ENCODE measurements around the gene PWP2. TPM values are rescaled to one million over a fixed set of nuclear protein-coding genes. Genes with fewer than 3 reads are reported as not detected.
"Not testable (repeated sequence)": the region's sequence is repeated elsewhere in the genome, so short reads cannot be mapped to it uniquely, and the experiment has no call there.

PWP2 gene
- total RNA-seq, 1 donor from 2014 or later: 22.1 TPM

- H3K27me3 Mint-ChIP-seq (ENCODE audit: unreplicated experiment); H3K4me1 Mint-ChIP-seq (ENCODE audit: low read depth, unreplicated experiment); H3K4me3 Mint-ChIP-seq (ENCODE audit: unreplicated experiment); DNase-seq; H3K36me3 Mint-ChIP-seq (ENCODE audit: unreplicated experiment); H3K9me3 Mint-ChIP-seq (ENCODE audit: unreplicated experiment); H3K27ac Mint-ChIP-seq (ENCODE audit: unreplicated experiment): not testable (repeated sequence)
These were observed 56.0 kb downstream of the PWP2 start for GRCh38 chr21:44163167-44163653.

- H3K27ac Mint-ChIP-seq (ENCODE audit: unreplicated experiment); H3K9me3 Mint-ChIP-seq (ENCODE audit: unreplicated experiment); H3K4me3 Mint-ChIP-seq (ENCODE audit: unreplicated experiment); H3K36me3 Mint-ChIP-seq (ENCODE audit: unreplicated experiment); DNase-seq; H3K4me1 Mint-ChIP-seq (ENCODE audit: low read depth, unreplicated experiment); H3K27me3 Mint-ChIP-seq (ENCODE audit: unreplicated experiment): not testable (repeated sequence)
These were observed 58.7 kb downstream of the PWP2 start for GRCh38 chr21:44165933-44166332.

- H3K27me3 Mint-ChIP-seq (ENCODE audit: unreplicated experiment); H3K4me3 Mint-ChIP-seq (ENCODE audit: unreplicated experiment); DNase-seq; H3K4me1 Mint-ChIP-seq (ENCODE audit: low read depth, unreplicated experiment); H3K36me3 Mint-ChIP-seq (ENCODE audit: unreplicated experiment); H3K27ac Mint-ChIP-seq (ENCODE audit: unreplicated experiment); H3K9me3 Mint-ChIP-seq (ENCODE audit: unreplicated experiment): not testable (repeated sequence)
These were observed 60.3 kb downstream of the PWP2 start for GRCh38 chr21:44167527-44167926.

- not testable (repeated sequence) for H3K36me3 Mint-ChIP-seq (ENCODE audit: unreplicated experiment); H3K9me3 Mint-ChIP-seq (ENCODE audit: unreplicated experiment); H3K4me3 Mint-ChIP-seq (ENCODE audit: unreplicated experiment); H3K27ac Mint-ChIP-seq (ENCODE audit: unreplicated experiment); DNase-seq; H3K27me3 Mint-ChIP-seq (ENCODE audit: unreplicated experiment); H3K4me1 Mint-ChIP-seq (ENCODE audit: low read depth, unreplicated experiment)
These were observed 63.1 kb downstream of the PWP2 start for GRCh38 chr21:44170326-44170725.

GRCh38 chr21:44170863-44171262 is 63.7 kb downstream of the PWP2 start:
- H3K27me3 Mint-ChIP-seq (ENCODE audit: unreplicated experiment); H3K36me3 Mint-ChIP-seq (ENCODE audit: unreplicated experiment); H3K4me1 Mint-ChIP-seq (ENCODE audit: low read depth, unreplicated experiment); DNase-seq; H3K4me3 Mint-ChIP-seq (ENCODE audit: unreplicated experiment); H3K27ac Mint-ChIP-seq (ENCODE audit: unreplicated experiment); H3K9me3 Mint-ChIP-seq (ENCODE audit: unreplicated experiment): not testable (repeated sequence)

- not testable (repeated sequence) for DNase-seq; H3K27ac Mint-ChIP-seq (ENCODE audit: unreplicated experiment); H3K27me3 Mint-ChIP-seq (ENCODE audit: unreplicated experiment); H3K9me3 Mint-ChIP-seq (ENCODE audit: unreplicated experiment); H3K4me1 Mint-ChIP-seq (ENCODE audit: low read depth, unreplicated experiment); H3K36me3 Mint-ChIP-seq (ENCODE audit: unreplicated experiment); H3K4me3 Mint-ChIP-seq (ENCODE audit: unreplicated experiment)
These were observed 64.9 kb downstream of the PWP2 start for GRCh38 chr21:44171962-44172572.

- not testable (repeated sequence) for H3K27me3 Mint-ChIP-seq (ENCODE audit: unreplicated experiment); H3K9me3 Mint-ChIP-seq (ENCODE audit: unreplicated experiment); DNase-seq
These were observed 65.5 kb downstream of the PWP2 start for GRCh38 chr21:44172741-44173140.

GRCh38 chr21:44175189-44175588 is 68.0 kb downstream of the PWP2 start:
- not testable (repeated sequence) for H3K4me3 Mint-ChIP-seq (ENCODE audit: unreplicated experiment); H3K4me1 Mint-ChIP-seq (ENCODE audit: low read depth, unreplicated experiment); H3K9me3 Mint-ChIP-seq (ENCODE audit: unreplicated experiment); H3K27me3 Mint-ChIP-seq (ENCODE audit: unreplicated experiment); H3K27ac Mint-ChIP-seq (ENCODE audit: unreplicated experiment); DNase-seq; H3K36me3 Mint-ChIP-seq (ENCODE audit: unreplicated experiment)

More at GRCh38 chr21:44172741-44173140, 65.5 kb downstream of the PWP2 start:
- H3K4me1 Mint-ChIP-seq (ENCODE audit: low read depth, unreplicated experiment); H3K36me3 Mint-ChIP-seq (ENCODE audit: unreplicated experiment); H3K4me3 Mint-ChIP-seq (ENCODE audit: unreplicated experiment); H3K27ac Mint-ChIP-seq (ENCODE audit: unreplicated experiment): not testable (repeated sequence)

GRCh38 chr21:44176127-44176526 is 68.9 kb downstream of the PWP2 start:
- H3K27ac Mint-ChIP-seq (ENCODE audit: unreplicated experiment); H3K4me3 Mint-ChIP-seq (ENCODE audit: unreplicated experiment); H3K4me1 Mint-ChIP-seq (ENCODE audit: low read depth, unreplicated experiment); H3K36me3 Mint-ChIP-seq (ENCODE audit: unreplicated experiment); H3K27me3 Mint-ChIP-seq (ENCODE audit: unreplicated experiment); DNase-seq; H3K9me3 Mint-ChIP-seq (ENCODE audit: unreplicated experiment): not testable (repeated sequence)

Other genes with a start within 250 kb of the PWP2 start
- gene AGPAT3, start 242.2 kb upstream of the PWP2 start, total RNA-seq (ENCODE audit: unreplicated experiment): 12.6 TPM
- 48.4 TPM for gene TRAPPC10, start 95.1 kb upstream of the PWP2 start, total RNA-seq (ENCODE audit: unreplicated experiment)
- gene GATD3, start 26.3 kb downstream of the PWP2 start, total RNA-seq (ENCODE audit: unreplicated experiment): 64.6 TPM
- gene ICOSLG, start 133.5 kb downstream of the PWP2 start, total RNA-seq (ENCODE audit: unreplicated experiment): 0.37 TPM
- not detected for gene DNMT3L, start 154.5 kb downstream of the PWP2 start, total RNA-seq (ENCODE audit: unreplicated experiment)
- gene AIRE, start 178.5 kb downstream of the PWP2 start, total RNA-seq (ENCODE audit: unreplicated experiment): not detected
- 48.6 TPM for gene PFKL, start 192.7 kb downstream of the PWP2 start, total RNA-seq (ENCODE audit: unreplicated experiment)
- 20.6 TPM for gene CFAP410, start 232.0 kb downstream of the PWP2 start, total RNA-seq (ENCODE audit: unreplicated experiment)
- gene TRPM2, start 246.2 kb downstream of the PWP2 start, total RNA-seq (ENCODE audit: unreplicated experiment): not detected

All from glutamatergic neuron (in vitro differentiated cells).